Measurements from ENCODE around the gene SLC15A3.

The SLC15A3 gene

GRCh38 chr11:60934790-60935605 lies 17.0 kb downstream of the SLC15A3 start:
- TF ChIP-seq, protein P1, sequence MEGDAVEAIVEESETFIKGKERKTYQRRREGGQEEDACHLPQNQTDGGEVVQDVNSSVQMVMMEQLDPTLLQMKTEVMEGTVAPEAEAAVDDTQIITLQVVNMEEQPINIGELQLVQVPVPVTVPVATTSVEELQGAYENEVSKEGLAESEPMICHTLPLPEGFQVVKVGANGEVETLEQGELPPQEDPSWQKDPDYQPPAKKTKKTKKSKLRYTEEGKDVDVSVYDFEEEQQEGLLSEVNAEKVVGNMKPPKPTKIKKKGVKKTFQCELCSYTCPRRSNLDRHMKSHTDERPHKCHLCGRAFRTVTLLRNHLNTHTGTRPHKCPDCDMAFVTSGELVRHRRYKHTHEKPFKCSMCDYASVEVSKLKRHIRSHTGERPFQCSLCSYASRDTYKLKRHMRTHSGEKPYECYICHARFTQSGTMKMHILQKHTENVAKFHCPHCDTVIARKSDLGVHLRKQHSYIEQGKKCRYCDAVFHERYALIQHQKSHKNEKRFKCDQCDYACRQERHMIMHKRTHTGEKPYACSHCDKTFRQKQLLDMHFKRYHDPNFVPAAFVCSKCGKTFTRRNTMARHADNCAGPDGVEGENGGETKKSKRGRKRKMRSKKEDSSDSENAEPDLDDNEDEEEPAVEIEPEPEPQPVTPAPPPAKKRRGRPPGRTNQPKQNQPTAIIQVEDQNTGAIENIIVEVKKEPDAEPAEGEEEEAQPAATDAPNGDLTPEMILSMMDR (conservative IDR thresholded peaks at IDR 0.05; ENCODE audit: low read depth): no peak
- ChIA-PET POLR2A (ENCODE audit: low non-redundant PET) (no interaction called here), CTCF (interaction anchor here (0.7 to 1.1 kb wide), 2 partner anchors 11 to 1470 kb away, joined by 3 read pairs; partner anchors contain the start of gene TMEM132A)
- no peak for DNase-seq (ENCODE audit: low spot score)
- no peak overlapping the region for H3K27ac ChIP-seq

DNA sequence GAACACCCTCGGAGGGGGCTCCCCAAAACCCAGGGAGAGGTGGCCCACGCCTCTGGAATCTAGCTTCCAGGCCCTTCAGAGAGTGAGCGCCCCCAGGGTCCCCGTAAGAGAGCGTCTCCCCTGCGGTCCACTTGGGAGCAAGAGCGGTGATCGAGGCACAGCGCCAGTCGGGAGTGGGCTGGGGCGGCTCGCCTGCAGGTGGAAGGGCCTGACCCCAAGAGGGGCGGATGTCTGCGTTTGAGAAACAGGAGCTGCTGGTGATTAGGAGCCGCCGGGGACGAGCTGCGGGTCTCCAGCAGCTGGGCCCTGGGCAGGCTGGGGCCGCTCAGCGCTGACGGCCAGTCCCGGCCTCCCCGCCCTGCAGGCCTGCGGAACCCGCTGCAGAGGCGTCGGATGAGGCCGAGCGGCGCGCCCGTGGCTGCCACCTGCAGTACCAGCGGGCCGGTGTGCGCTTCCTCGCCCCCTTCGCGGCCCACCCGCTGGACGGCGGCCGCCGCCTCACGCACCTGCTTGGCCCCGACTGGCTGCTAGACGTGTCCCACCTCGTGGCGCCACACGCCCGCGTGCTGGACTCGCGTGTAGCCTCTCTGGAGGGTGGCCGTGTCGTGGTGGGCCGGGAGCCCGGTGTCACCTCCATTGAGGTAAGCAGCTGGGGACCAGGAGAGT lies 17.7 kb downstream of the SLC15A3 start:
- DNase-seq (ENCODE audit: low spot score): no peak
- POLR2A ChIA-PET (ENCODE audit: low non-redundant PET): no interaction called here
- no peak overlapping the region for H3K27ac ChIP-seq
- CTCF ChIA-PET: interaction anchor here (1.1 kb wide), 1 partner anchor 11 kb away, joined by 3 read pairs; the partner anchor contains the start of gene TMEM132A
- TF ChIP-seq, protein P1 (conservative IDR thresholded peaks at IDR 0.05; ENCODE audit: low read depth): no peak

DNA sequence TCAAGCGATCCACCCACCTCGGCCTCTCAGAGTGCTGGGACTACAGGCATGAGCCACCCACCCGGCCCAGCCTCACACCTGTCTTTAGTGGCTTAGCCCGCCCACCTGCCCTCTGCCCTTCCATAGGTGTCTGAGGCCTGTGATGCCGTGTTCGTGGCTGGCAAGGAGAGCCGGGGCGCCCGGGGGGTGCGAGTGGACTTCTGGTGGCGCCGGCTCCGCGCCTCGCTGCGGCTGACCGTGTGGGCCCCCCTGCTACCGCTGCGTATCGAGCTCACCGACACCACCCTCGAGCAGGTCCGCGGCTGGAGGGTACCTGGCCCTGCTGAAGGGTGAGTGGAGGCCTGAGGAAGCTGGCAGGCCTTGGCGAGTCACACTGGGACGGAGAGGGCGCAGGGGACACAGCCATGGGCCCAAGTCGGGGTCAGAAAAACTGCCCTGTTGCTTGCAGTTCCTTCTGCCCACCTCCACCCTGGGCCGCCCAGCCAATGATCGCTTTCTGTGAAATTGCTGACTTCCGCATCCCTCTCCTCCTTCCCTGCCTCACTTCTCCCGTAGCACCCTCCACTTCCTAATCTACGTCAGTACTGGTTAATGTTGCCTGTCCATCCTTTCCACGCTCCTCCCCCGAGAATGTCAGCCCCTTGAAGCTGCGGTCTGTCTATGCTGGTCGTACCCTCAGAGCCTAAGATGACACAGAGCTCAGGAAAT lies 18.4 kb downstream of the SLC15A3 start:
- TF ChIP-seq, protein P1 (conservative IDR thresholded peaks at IDR 0.05; ENCODE audit: low read depth): no peak
- ChIA-PET POLR2A (ENCODE audit: low non-redundant PET) (no interaction called here), CTCF (interaction anchor here (0.6 kb wide), 1 partner anchor 254 kb away, joined by 3 read pairs; no protein-coding TSS in a partner anchor)

DNA sequence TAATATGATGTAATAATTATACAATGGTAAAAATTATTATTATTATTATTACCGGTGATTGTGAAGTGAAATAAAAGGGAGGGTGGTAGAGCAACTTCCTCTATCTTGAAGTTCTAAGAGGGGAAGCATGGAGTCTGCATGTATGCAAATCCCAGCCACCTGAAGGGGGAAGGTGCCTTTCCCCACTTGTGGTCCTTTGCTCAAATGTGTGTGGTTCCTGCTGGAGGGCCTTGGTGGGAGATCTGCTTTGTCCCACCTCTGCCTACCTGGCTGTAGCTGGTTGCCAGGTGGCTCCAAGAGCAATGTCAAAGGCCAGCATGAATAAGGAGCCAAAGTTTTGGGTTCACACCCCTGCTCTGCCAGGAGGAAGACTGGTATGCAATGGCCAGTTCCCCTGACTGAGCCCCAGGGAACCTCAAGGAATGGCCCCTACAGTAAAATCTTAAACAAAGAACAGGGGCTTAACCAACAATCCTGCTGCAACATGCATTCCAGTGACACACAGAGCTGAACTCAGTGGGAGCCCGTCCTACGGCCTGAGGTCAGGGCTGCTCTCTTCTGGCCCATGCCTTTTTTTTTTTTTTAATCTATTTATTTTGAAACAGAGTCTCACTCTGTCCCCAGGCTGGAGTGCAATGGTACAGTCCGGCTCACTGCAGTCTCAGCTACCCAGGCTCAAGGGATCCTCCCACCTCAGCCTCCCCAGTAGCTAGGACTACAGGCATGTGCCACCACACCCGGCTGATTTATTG lies 19.2 kb downstream of the SLC15A3 start:
- H3K27ac ChIP-seq: 0 out of 2 replicates have a peak overlapping the region, but pooled peaks have one; percentile 18
- ChIA-PET POLR2A (ENCODE audit: low non-redundant PET) (no interaction called here), CTCF (interaction anchor here (0.6 to 0.7 kb wide), 2 partner anchors 17 to 255 kb away, joined by 3 read pairs; no protein-coding TSS in a partner anchor)
- DNase-seq (ENCODE audit: low spot score): no peak
- TF ChIP-seq, protein P1 (conservative IDR thresholded peaks at IDR 0.05; ENCODE audit: low read depth): no peak

More for the DNA sequence above, 18.4 kb downstream of the SLC15A3 start:
- no peak for DNase-seq (ENCODE audit: low spot score)
- H3K27ac ChIP-seq: 0 out of 2 replicates have a peak overlapping the region, but pooled peaks have one; percentile 18

DNA sequence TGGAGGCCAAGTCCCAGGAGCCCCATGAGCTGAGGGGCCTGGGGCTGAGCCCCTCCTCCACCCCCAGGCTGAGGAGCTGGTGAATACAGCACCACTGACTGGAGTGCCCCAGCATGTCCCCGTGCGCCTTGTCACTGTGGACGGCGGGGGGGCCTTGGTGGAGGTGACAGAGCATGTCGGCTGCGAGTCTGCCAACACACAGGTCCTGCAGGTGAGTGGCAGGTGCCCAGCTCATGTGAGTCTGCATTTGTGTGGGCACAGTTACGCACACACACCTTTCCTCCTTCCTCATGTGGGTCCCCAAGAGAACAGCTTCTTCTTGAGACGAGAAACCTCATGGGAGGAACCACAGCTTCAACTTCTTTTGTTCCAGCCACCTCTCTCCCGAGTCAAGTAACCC lies 20.1 kb downstream of the SLC15A3 start:
- POLR2A ChIA-PET (ENCODE audit: low non-redundant PET): no interaction called here

More for the DNA sequence above, 20.1 kb downstream of the SLC15A3 start:
- TF ChIP-seq, protein P1 (conservative IDR thresholded peaks at IDR 0.05; ENCODE audit: low read depth): no peak
- CTCF ChIA-PET: interaction anchor here (0.7 kb wide), 1 partner anchor 16 kb away, joined by 3 read pairs; no protein-coding TSS in a partner anchor
- DNase-seq (ENCODE audit: low spot score): no peak
- H3K27ac ChIP-seq: no peak overlapping the region
